Hepatocyte (in vitro differentiated cells): Measurements from ENCODE around the gene TSEN15.

ENCODE experiments used
- EZH2 ChIP-seq: fragments of 200-600 bp; sonication (generic); IDR thresholded peaks from 2 replicates; pipeline ENCODE4 v1.6.1; 2016; ENCODE audit warnings: antibody characterized with exemption, mild to moderate bottlenecking, borderline replicate concordance
- TF ChIP-seq, protein P1 (sequence below): fragments of 200-600 bp; sonication (generic); IDR thresholded peaks from 2 replicates; pipeline ENCODE4 v1.5.1; 2016; ENCODE audit warnings: antibody characterized with exemption, mild to moderate bottlenecking; ENCODE audit not compliant: poor library complexity

DNA sequence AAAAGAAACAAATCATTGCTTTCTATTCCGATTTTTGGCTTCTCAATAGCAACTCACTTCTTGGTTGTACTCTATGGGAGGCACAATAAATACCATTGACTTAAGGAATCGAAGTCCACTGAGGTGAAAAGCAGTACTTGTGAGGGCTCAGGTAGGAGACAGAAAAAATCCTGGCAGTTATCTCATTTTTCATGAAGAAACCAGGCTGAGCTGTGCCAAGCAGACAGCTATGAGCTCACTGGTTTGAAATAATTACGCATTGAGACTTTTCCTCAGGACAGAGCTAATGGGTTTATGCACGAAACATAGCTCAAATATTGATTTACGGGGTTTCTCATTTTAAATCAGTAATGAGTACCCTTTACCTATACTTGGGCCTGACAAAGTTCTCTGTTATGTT, 32.5 kb upstream of the TSEN15 start:
- TF ChIP-seq, protein P1, sequence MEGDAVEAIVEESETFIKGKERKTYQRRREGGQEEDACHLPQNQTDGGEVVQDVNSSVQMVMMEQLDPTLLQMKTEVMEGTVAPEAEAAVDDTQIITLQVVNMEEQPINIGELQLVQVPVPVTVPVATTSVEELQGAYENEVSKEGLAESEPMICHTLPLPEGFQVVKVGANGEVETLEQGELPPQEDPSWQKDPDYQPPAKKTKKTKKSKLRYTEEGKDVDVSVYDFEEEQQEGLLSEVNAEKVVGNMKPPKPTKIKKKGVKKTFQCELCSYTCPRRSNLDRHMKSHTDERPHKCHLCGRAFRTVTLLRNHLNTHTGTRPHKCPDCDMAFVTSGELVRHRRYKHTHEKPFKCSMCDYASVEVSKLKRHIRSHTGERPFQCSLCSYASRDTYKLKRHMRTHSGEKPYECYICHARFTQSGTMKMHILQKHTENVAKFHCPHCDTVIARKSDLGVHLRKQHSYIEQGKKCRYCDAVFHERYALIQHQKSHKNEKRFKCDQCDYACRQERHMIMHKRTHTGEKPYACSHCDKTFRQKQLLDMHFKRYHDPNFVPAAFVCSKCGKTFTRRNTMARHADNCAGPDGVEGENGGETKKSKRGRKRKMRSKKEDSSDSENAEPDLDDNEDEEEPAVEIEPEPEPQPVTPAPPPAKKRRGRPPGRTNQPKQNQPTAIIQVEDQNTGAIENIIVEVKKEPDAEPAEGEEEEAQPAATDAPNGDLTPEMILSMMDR: no peak
- no peak for TF ChIP-seq EZH2
